ENCODE data around the gene RALGPS2.

Gene RALGPS2

GRCh38 chr1:178959543-178960460 is 234.8 kb downstream of the RALGPS2 start:
- no peak for FAIRE-seq
- no peak for DNase-seq (ENCODE audit: insufficient read length, low spot score)

DNA sequence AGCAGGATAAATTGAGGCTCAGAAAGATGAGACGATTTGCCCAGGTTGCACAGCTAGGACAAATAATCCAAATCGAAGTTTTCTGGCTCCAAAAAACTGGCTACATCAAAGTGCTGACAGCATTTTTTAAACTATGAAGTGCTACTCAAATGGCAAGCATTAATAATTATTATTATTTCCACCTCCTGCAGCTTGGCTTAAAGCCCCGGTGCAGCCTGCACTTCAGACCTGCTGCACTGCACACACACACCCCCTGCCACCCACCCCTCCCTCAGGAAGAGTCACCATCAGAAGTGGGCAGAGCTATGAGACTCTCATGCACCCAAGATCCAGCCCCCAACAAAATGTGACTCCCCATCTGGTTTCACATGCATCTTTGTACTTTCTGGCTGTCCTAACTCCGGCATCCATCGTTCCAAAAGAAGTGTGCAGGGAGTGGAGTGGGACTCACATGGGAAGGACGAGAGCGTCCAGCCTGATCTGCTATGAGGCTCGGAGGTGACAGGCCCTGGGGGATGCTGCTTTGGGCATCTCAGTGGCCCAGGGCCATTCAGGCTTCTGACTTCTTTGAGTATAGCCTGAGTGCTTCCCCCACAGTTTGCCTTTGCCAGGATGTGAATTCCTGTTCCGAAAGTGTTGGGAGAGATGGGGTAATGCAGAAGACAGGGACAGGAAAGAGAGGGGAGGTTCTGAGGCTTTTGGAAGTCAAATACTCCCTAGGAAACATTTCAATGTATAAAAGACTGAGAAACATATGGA is 235.6 kb downstream of the RALGPS2 start:
- FAIRE-seq (no peak), DNase-seq (ENCODE audit: insufficient read length, low spot score) (no peak)

DNA sequence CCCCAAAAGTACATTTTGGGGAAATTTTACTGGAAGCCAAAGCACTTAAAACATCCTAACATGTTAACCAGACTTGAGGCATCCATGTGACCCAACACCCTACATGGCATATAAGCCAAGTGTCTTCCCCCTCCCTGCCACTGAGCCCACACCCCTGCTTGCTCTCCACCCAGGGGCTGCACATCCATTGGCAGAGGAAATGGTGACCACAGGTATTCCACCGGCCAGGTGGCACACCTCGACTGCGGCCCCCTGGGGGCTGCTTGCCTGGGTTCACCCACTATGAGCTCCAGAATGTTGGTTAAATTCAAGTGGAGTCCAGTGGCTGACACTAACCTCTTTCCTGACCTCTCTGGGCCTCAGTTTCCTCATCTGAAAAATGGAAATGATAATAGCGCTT is 236.3 kb downstream of the RALGPS2 start:
- FAIRE-seq: no peak

GRCh38 chr1:178961868-178962267 is 236.8 kb downstream of the RALGPS2 start:
- FAIRE-seq: no peak
- no peak for DNase-seq (ENCODE audit: insufficient read length, low spot score)

More for the DNA sequence above, 236.3 kb downstream of the RALGPS2 start:
- DNase-seq (ENCODE audit: insufficient read length, low spot score): no peak

GRCh38 chr1:178962853-178963711 is 238.0 kb downstream of the RALGPS2 start:
- DNase-seq (ENCODE audit: insufficient read length, low spot score) (no peak), FAIRE-seq (no peak)

- no peak for DNase-seq (ENCODE audit: insufficient read length, low spot score)
- FAIRE-seq: no peak
Observed at GRCh38 chr1:178964469-178965330, 239.7 kb downstream of the RALGPS2 start.

DNA sequence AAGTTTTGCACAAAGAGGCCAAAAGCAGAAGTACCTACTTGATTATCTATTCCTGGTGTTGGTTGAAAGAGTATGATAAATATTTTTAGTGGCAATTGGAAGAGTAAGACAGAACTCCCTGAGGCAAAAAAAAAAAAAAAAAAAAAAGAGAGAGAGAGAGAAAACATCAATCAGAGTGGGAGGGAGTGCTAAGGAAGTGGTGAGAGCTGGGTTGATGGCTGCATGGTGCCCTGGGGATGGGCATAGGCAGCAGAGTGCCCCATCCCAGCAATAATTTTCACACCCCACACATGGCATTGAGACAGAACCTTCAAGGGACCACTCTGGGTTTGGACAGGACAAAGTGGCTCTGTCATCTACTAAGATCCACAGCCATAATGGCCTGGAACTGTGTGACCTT is 241.3 kb downstream of the RALGPS2 start:
- DNase-seq (ENCODE audit: insufficient read length, low spot score) (no peak), FAIRE-seq (no peak)

DNA sequence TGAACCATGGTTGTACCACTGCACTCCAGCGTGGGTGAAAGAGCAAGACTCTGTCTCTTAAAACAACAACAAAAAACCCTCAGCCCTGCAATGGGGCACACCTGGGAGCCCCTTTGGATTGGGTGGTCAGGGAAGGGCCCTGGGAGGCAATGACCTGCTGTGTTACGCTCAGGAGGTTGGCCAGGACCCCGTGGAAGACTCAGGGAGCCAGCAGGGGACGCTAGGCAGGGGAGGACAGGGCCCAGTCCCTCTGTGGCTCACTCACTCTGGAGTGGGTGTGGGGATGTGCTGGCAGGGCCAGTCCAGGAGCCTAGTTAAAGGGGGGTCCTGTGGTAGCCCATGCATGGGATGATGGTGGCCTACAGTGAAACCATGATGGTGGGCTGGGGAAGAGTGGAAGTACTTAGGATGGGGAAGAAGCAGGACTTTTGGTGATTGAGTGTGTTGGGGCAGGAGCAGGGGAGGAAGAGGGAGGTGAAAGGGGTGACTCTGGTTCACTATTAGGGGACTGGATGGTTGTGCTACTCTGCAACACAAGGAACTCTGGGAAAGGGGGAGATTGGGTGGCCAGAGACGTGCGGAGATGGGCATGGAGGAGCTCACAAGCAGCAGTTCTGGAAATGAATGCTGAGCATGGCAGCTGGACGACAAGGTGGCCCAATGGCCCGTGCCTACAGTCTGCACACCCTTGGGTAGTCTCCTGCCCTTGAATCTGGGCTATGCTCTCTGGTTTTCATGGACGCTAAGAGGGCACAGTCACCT is 244.4 kb downstream of the RALGPS2 start:
- FAIRE-seq (no peak), DNase-seq (ENCODE audit: insufficient read length, low spot score) (no peak)

- no peak for FAIRE-seq
- no peak for DNase-seq (ENCODE audit: insufficient read length, low spot score)
Observed at GRCh38 chr1:178970184-178970583, 245.1 kb downstream of the RALGPS2 start.
